ENCODE data around the gene CGB1. TPM values are rescaled to one million over a fixed set of nuclear protein-coding genes. Genes with fewer than 3 reads are reported as not detected.

CGB1 gene
- total and polyA plus RNA-seq, 2 of the 13 experiments (the other 11 are each of a cell fraction or from before 2014, with no cell fraction given): not detected

GRCh38 chr19:48992581-48993174 is 44.0 kb downstream of the CGB1 start (continued):
- TF ChIP-seq YEATS2 (CRISPR knock-in tag; IDR thresholded peaks at IDR 0.05; ENCODE audit: borderline replicate concordance) (no peak), ZNF264 (CRISPR knock-in tag; IDR thresholded peaks at IDR 0.05) (no peak), ZNF34 (CRISPR knock-in tag; IDR thresholded peaks at IDR 0.05; ENCODE audit: borderline replicate concordance) (no peak), MAF1 (CRISPR knock-in tag; IDR thresholded peaks at IDR 0.05; ENCODE audit: borderline replicate concordance) (no peak), ZFP41 (CRISPR knock-in tag; IDR thresholded peaks at IDR 0.05; ENCODE audit: borderline replicate concordance) (0 out of 2 replicates have a peak, but pooled peaks have one; percentile 74), ATF6 (CRISPR knock-in tag; conservative IDR thresholded peaks at IDR 0.05) (no peak), EP300 (IDR thresholded peaks at IDR 0.05; ENCODE audit: low read depth in 2 of 2, low read length in 2 of 2) (no peak), EP300 (CRISPR knock-in tag; IDR thresholded peaks at IDR 0.05; ENCODE audit: borderline replicate concordance) (no peak), KLF11 (CRISPR knock-in tag; IDR thresholded peaks at IDR 0.05) (no peak), DDIT3 (CRISPR knock-in tag; IDR thresholded peaks at IDR 0.05) (no peak), THAP11 (CRISPR knock-in tag; IDR thresholded peaks at IDR 0.05) (no peak), U2AF1 (optimal IDR thresholded peaks at IDR 0.05; ENCODE audit: low read depth, low read length) (no peak), KLF6 (CRISPR knock-in tag; IDR thresholded peaks at IDR 0.05) (no peak), HNF4G (IDR thresholded peaks at IDR 0.05; ENCODE audit: borderline replicate concordance, low read depth, low read length) (no peak), HNF4G (CRISPR knock-in tag; IDR thresholded peaks at IDR 0.05; ENCODE audit: borderline replicate concordance, low read depth) (no peak), NAIF1 (CRISPR knock-in tag; IDR thresholded peaks at IDR 0.05; ENCODE audit: borderline replicate concordance) (no peak), ZNF607 (CRISPR knock-in tag; IDR thresholded peaks at IDR 0.05; ENCODE audit: borderline replicate concordance) (peak; percentile 19; the same call in 1 of the 2 replicates), ELF3 (CRISPR knock-in tag; IDR thresholded peaks at IDR 0.05) (no peak), MAFF (IDR thresholded peaks at IDR 0.05; ENCODE audit: low read depth, low read length) (no peak), ZNF383 (CRISPR knock-in tag; IDR thresholded peaks at IDR 0.05; ENCODE audit: borderline replicate concordance) (no peak), SIX4 (CRISPR knock-in tag; IDR thresholded peaks at IDR 0.05) (no peak), ELF4 (CRISPR knock-in tag; IDR thresholded peaks at IDR 0.05; ENCODE audit: borderline replicate concordance) (no peak), ATM (IDR thresholded peaks at IDR 0.05; ENCODE audit: borderline replicate concordance) (no peak), ZIK1 (CRISPR knock-in tag; IDR thresholded peaks at IDR 0.05; ENCODE audit: borderline replicate concordance, low read depth) (no peak), MAFG (CRISPR knock-in tag; IDR thresholded peaks at IDR 0.05) (no peak), ZBTB20 (CRISPR knock-in tag; IDR thresholded peaks at IDR 0.05; ENCODE audit: borderline replicate concordance, low read depth) (no peak), ZNF83 (CRISPR knock-in tag; IDR thresholded peaks at IDR 0.05; ENCODE audit: borderline replicate concordance) (no peak), ZNF224 (CRISPR knock-in tag; IDR thresholded peaks at IDR 0.05) (no peak), SMAD1 (CRISPR knock-in tag; IDR thresholded peaks at IDR 0.05; ENCODE audit: borderline replicate concordance, low read depth) (peak; percentile 47; the same call in 1 of the 2 replicates), MEIS2 (CRISPR knock-in tag; IDR thresholded peaks at IDR 0.05) (no peak), BORCS8-MEF2B (CRISPR knock-in tag; IDR thresholded peaks at IDR 0.05) (no peak; the same call in 1 of the 2 replicates)
